Endothelial cell of umbilical vein (primary cell): Measurements from ENCODE around the gene SIPA1L3.

Experiments used
- CTCF ChIP-seq, 2 donors: IDR thresholded peaks; 1 replicate in 1 of 2; 2 replicates in 1 of 2; pipeline ENCODE4 v1.5.1; 2011; ENCODE audit warnings: low read length in 2 of 2, mild to moderate bottlenecking in 2 of 2, moderate library complexity in 2 of 2, control low read depth in 1 of 2, inconsistent platforms in 1 of 2, low read depth in 1 of 2; ENCODE audit not compliant: insufficient read depth in 1 of 2; ENCODE audit errors: extremely low read depth in 1 of 2
- EZH2 ChIP-seq: IDR thresholded peaks from 2 replicates; pipeline ENCODE4 v1.6.1; 2012; ENCODE audit warnings: borderline replicate concordance, low read depth, mild to moderate bottlenecking, moderate library complexity, low read length, inconsistent platforms; ENCODE audit not compliant: severe bottlenecking
- FOS ChIP-seq: IDR thresholded peaks from 2 replicates; pipeline ENCODE4 v1.6.1; 2011; ENCODE audit warnings: mild to moderate bottlenecking, low read length, moderate library complexity, borderline replicate concordance; ENCODE audit not compliant: insufficient read depth
- GATA2 ChIP-seq: IDR thresholded peaks from 2 replicates; pipeline ENCODE4 v1.7.0; 2011; ENCODE audit warnings: low read depth, mild to moderate bottlenecking, moderate library complexity, mixed read lengths, low read length; ENCODE audit not compliant: insufficient read length, insufficient read depth
- JUN ChIP-seq: IDR thresholded peaks from 2 replicates; pipeline ENCODE4 v1.6.1; 2011; ENCODE audit warnings: borderline replicate concordance, low read depth; ENCODE audit not compliant: insufficient read length, insufficient read depth
- MAX ChIP-seq: IDR thresholded peaks from 2 replicates; pipeline ENCODE4 v1.6.1; 2011; ENCODE audit not compliant: insufficient read depth, insufficient read length
- MYC ChIP-seq: IDR thresholded peaks from one replicate; pipeline ENCODE4 v1.6.1; 2011; ENCODE audit warnings: mild to moderate bottlenecking, low read depth, low read length
- POLR2A ChIP-seq: IDR thresholded peaks from 2 replicates; pipeline ENCODE4 v1.6.1; 2012; ENCODE audit warnings: low read depth, mild to moderate bottlenecking, control low read depth, low read length
- POLR2AphosphoS5 ChIP-seq: IDR thresholded peaks from 2 replicates; pipeline ENCODE4 v1.6.1; 2012; ENCODE audit warnings: low read depth, mild to moderate bottlenecking, control low read depth, low read length, moderate library complexity; ENCODE audit not compliant: insufficient read depth

- TF ChIP-seq FOS (no peak), CTCF (IDR thresholded peaks at IDR 0.05; ENCODE audit: extremely low read depth in 1 of 2, insufficient read depth in 1 of 2, low read depth in 1 of 2, low read length in 2 of 2) (no peak), POLR2A (no peak), MAX (no peak), GATA2 (no peak), EZH2 (no peak), POLR2AphosphoS5 (no peak), MYC (no peak), JUN (no peak)
These were observed 136.7 kb downstream of the SIPA1L3 start for GRCh38 chr19:38043649-38044144.
